NCI-H2029 treated with DMSO at 0.1 percent for 48 hours (cell line): ENCODE data around the gene KRTAP24-1.

Experiments used
- DNase-seq: peaks from one replicate; lab custom pipeline; 2025; lab: John Stamatoyannopoulos, UW

Gene KRTAP24-1

GRCh38 chr21:30282850-30283249 lies at the start of gene KRTAP24-1:
KRTAP24-1 (minus strand) TSS chr21:30282950; CDS start chr21:30282932, 18 bp downstream.
- DNase-seq, result no peak

- no peak for DNase-seq
Measured at GRCh38 chr21:30329203-30329875, 46.6 kb upstream of the KRTAP24-1 start.

GRCh38 chr21:30326390-30326789 lies 43.6 kb upstream of the KRTAP24-1 start:
- DNase-seq, result no peak

- DNase-seq, result no peak
Measured at GRCh38 chr21:30320215-30320614, 37.5 kb upstream of the KRTAP24-1 start, which contains the start of gene KRTAP26-1. KRTAP26-1 (minus strand) TSS chr21:30320315; CDS start chr21:30320035, 280 bp downstream.

- DNase-seq, result no peak
Measured at GRCh38 chr21:30315701-30316100, 33.0 kb upstream of the KRTAP24-1 start.

- DNase-seq, result no peak
Measured at GRCh38 chr21:30306884-30307283, 24.1 kb upstream of the KRTAP24-1 start.

GRCh38 chr21:30305136-30305535 lies 22.4 kb upstream of the KRTAP24-1 start:
- DNase-seq, result no peak

- DNase-seq, result no peak
Measured at GRCh38 chr21:30289215-30289614, 6.5 kb upstream of the KRTAP24-1 start, which contains the start of gene KRTAP25-1. KRTAP25-1 (minus strand) TSS chr21:30289514; CDS start chr21:30289490, 24 bp downstream.

GRCh38 chr21:30271611-30272010 lies 11.1 kb downstream of the KRTAP24-1 start:
- no peak for DNase-seq

GRCh38 chr21:30271156-30271555 lies 11.6 kb downstream of the KRTAP24-1 start:
- DNase-seq, result no peak

GRCh38 chr21:30269803-30270530 lies 12.8 kb downstream of the KRTAP24-1 start:
- no peak for DNase-seq

GRCh38 chr21:30268608-30269197 lies 14.0 kb downstream of the KRTAP24-1 start:
- no peak for DNase-seq

- no peak for DNase-seq
Measured at GRCh38 chr21:30257773-30258172, 25.0 kb downstream of the KRTAP24-1 start.

GRCh38 chr21:30256100-30256499 lies 26.6 kb downstream of the KRTAP24-1 start:
- no peak for DNase-seq

GRCh38 chr21:30255679-30256078 lies 27.1 kb downstream of the KRTAP24-1 start:
- no peak for DNase-seq

- DNase-seq, result no peak
Measured at GRCh38 chr21:30251781-30252180, 31.0 kb downstream of the KRTAP24-1 start.

- no peak for DNase-seq
Measured at GRCh38 chr21:30249936-30250335, 32.8 kb downstream of the KRTAP24-1 start.

- DNase-seq, result no peak
Measured at GRCh38 chr21:30248844-30249243, 33.9 kb downstream of the KRTAP24-1 start.

GRCh38 chr21:30245061-30245460 lies 37.7 kb downstream of the KRTAP24-1 start:
- no peak for DNase-seq

GRCh38 chr21:30243691-30244090 lies 39.1 kb downstream of the KRTAP24-1 start:
- no peak for DNase-seq

GRCh38 chr21:30240661-30241060 lies 42.1 kb downstream of the KRTAP24-1 start:
- no peak for DNase-seq

GRCh38 chr21:30238168-30238567 lies 44.6 kb downstream of the KRTAP24-1 start:
- DNase-seq, result no peak

- DNase-seq, result no peak
Measured at GRCh38 chr21:30234643-30235042, 48.1 kb downstream of the KRTAP24-1 start.
